PC-9 (cell line): ENCODE measurements around the gene CHRD. TPM values are rescaled to one million over a fixed set of nuclear protein-coding genes. Genes with fewer than 3 reads are reported as not detected.

Source experiments
- Bru-seq: library from RNA; stranded (reverse); fragments of 400-500 nt; gene quantifications from one replicate; lab custom pipeline; 2021; lab: Mats Ljungman, UMichigan
- BruChase-seq, 2 experiments: library from RNA; stranded (reverse); fragments of 400-500 nt; gene quantifications; one replicate each; lab custom pipeline; 2021; lab: Mats Ljungman, UMichigan
- BruUV-seq: library from RNA; stranded (reverse); fragments of 400-500 nt; replicated peaks from 2 replicates; lab custom pipeline; 2021; lab: Mats Ljungman, UMichigan
- CTCF ChIA-PET: fragments of 300-600 bp; sonication (Branson Sonifier 250); formaldehyde crosslinking; loops from one replicate; lab custom pipeline; 2022; ENCODE audit warnings: antibody characterized with exemption; lab: Charles Lee
- POLR2A ChIA-PET: fragments of 300-600 bp; sonication (Branson Sonifier 250); formaldehyde crosslinking; loops from one replicate; lab custom pipeline; 2022; ENCODE audit warnings: antibody characterized with exemption; ENCODE audit not compliant: unreplicated experiment; lab: Charles Lee
- DNase-seq, 2 experiments: peaks; one replicate each; pipeline versions ENCODE4 v3.0.0 to v3.0.0-alpha.2; 2015 to 2022; ENCODE audit warnings: mixed read lengths in 1 of 2
- H2AFZ ChIP-seq: fragments of 200-600 bp; sonication (generic); 2 replicates; pipeline ENCODE4 v1.8.1; 2017; ENCODE audit warnings: antibody characterized with exemption
- H3F3A ChIP-seq: fragments of 200-600 bp; sonication (generic); 2 replicates; pipeline ENCODE4 v1.8.1; 2017; ENCODE audit warnings: antibody characterized with exemption, mild to moderate bottlenecking, low read depth; ENCODE audit not compliant: insufficient read depth
- H3K27ac ChIP-seq: fragments of 200-600 bp; sonication (generic); 2 replicates; pipeline ENCODE4 v1.6.1; 2016; ENCODE audit warnings: mixed run types
- H3K27me3 ChIP-seq: fragments of 200-600 bp; sonication (generic); 2 replicates; pipeline ENCODE4 v1.6.1; 2016; ENCODE audit warnings: low read depth, mixed run types; ENCODE audit not compliant: insufficient read depth
- H3K36me3 ChIP-seq: fragments of 200-600 bp; sonication (generic); 2 replicates; pipeline ENCODE4 v1.6.1; 2016; ENCODE audit warnings: low read depth, mixed run types
- H3K4me1 ChIP-seq: fragments of 200-600 bp; sonication (generic); replicated peaks from 2 replicates; pipeline ENCODE4 v1.6.1; 2016; ENCODE audit warnings: mixed run types; ENCODE audit not compliant: insufficient read depth
- H3K4me2 ChIP-seq: fragments of 200-600 bp; sonication (generic); 2 replicates; pipeline ENCODE4 v1.6.1; 2017; ENCODE audit warnings: mixed run types
- H3K4me3 ChIP-seq: fragments of 200-600 bp; sonication (generic); 2 replicates; pipeline ENCODE4 v1.6.1; 2016; ENCODE audit warnings: mixed run types
- H3K79me2 ChIP-seq: fragments of 200-600 bp; sonication (generic); 2 replicates; pipeline ENCODE4 v1.6.1; 2017; ENCODE audit warnings: low read depth, mixed run types
- H3K9me2 ChIP-seq: fragments of 200-600 bp; sonication (generic); 2 replicates; pipeline ENCODE4 v1.8.1; 2017; ENCODE audit warnings: mild to moderate bottlenecking; ENCODE audit not compliant: insufficient read depth
- H3K9me3 ChIP-seq: fragments of 200-600 bp; sonication (generic); 2 replicates; pipeline ENCODE4 v1.8.1; 2016; ENCODE audit warnings: low read depth; ENCODE audit not compliant: insufficient read depth
- H4K20me1 ChIP-seq: fragments of 200-600 bp; sonication (generic); 2 replicates; pipeline ENCODE4 v1.8.1; 2017; ENCODE audit not compliant: insufficient read depth
- CTCF ChIP-seq: fragments of 200-600 bp; sonication (generic); conservative IDR thresholded peaks from 2 replicates; pipeline ENCODE4 v1.6.1; 2017; ENCODE audit warnings: mixed run types, antibody characterized with exemption, mild to moderate bottlenecking, moderate library complexity
- EZH2 ChIP-seq: fragments of 200-600 bp; sonication (generic); IDR thresholded peaks from 2 replicates; pipeline ENCODE4 v1.8.0; 2017; ENCODE audit warnings: antibody characterized with exemption, low read depth
- intact Hi-C: fragments of 100-400 bp; cut with micrococcal nuclease; formaldehyde crosslinking; loops from one replicate; pipeline ENCODE4 v1.10.0; 2022; ENCODE audit not compliant: unreplicated experiment
- long read RNA-seq: library from polyadenylated mRNA; stranded (forward); transcript quantifications from one replicate; pipeline ENCODE4 v2.0.0, GENCODE V29; 2022
- total RNA-seq: library from RNA; stranded (reverse); gene quantifications from 2 replicates; pipeline ENCODE4 v1.2.3, GENCODE V29; 2021

CHRD gene
- total RNA-seq = not detected in 2 replicates
- Bru-seq, nascent RNA = percentile 7 among the genes with signal in this experiment
- BruChase-seq, experiment 1, labeled RNA remaining after a 2-hour chase = percentile 14 among the genes with signal in this experiment
- BruChase-seq, experiment 2, labeled RNA remaining after a 6-hour chase = percentile 21 among the genes with signal in this experiment
- long read RNA-seq = 0 reads

- POLR2A ChIA-PET = interaction anchor here (0.6 kb wide), 2 partner anchors 118 to 345 kb away, joined by 7 to 23 read pairs; partner anchors contain the start of gene CAMK2N2
- Histone ChIP-seq H3K4me1 (no peaks in the 10 kb centered on the region), H3K79me2 (no peaks in the 10 kb centered on the region), H3K36me3 (no peaks in the 10 kb centered on the region), H3K4me3 (no peak within 1 kb of the TSS), H3F3A (no peaks in the 10 kb centered on the region), H3K4me2 (peak within 1 kb of the TSS; percentile 55; the same call in 1 of the 2 replicates), H2AFZ (no peak within 1 kb of the TSS), H4K20me1 (no peaks in the 10 kb centered on the region), H3K27ac (no peak within 1 kb of the TSS), H3K9me3 (no peaks in the 10 kb centered on the region), H3K27me3 (peaks cover 79% of the 10 kb centered on the region), H3K9me2 (no peaks in the 10 kb centered on the region)
- CTCF ChIA-PET = no interaction called here
- no peak for DNase-seq
- TF ChIP-seq CTCF (no peak), EZH2 (peak; percentile 95)
- intact Hi-C loops = no loop called here
- no TSS peak for BruUV-seq
Observed at GRCh38 chr3:184379358-184380184, at the start of gene CHRD. Gene CHRD, plus strand, starts transcription at chr3:184380054. Its CDS starts 265 bp downstream, at chr3:184380319.

- H3K4me3 ChIP-seq = no peak overlapping the region
- peaks cover 85% of the 10 kb centered on the region for H4K20me1 ChIP-seq
- ChIA-PET POLR2A (no interaction called here), CTCF (interaction anchor here (0.6 kb wide), 1 partner anchor 388 kb away, joined by 4 read pairs; no protein-coding TSS in a partner anchor)
- H3K27me3 ChIP-seq = no peaks in the 10 kb centered on the region
- BruUV-seq = no TSS peak
- H3F3A ChIP-seq = peaks cover 96% of the 10 kb centered on the region
- TF ChIP-seq CTCF = no peak
- no peak for TF ChIP-seq EZH2
- no peak overlapping the region for H3K4me2 ChIP-seq
- H3K79me2 ChIP-seq = peaks cover 29% of the 10 kb centered on the region
- H3K4me1 ChIP-seq = peaks cover 57% of the 10 kb centered on the region
- DNase-seq = peak; percentile 67 to 69
- H3K9me2 ChIP-seq = no peaks in the 10 kb centered on the region
- intact Hi-C loops = no loop called here
- H3K27ac ChIP-seq = peak overlapping the region; percentile 73
- peaks cover 56% of the 10 kb centered on the region for H3K36me3 ChIP-seq
- no peaks in the 10 kb centered on the region for H3K9me3 ChIP-seq
- H2AFZ ChIP-seq = no peak overlapping the region
Observed at GRCh38 chr3:184332370-184333090, 47.3 kb upstream of the CHRD start.

GRCh38 chr3:184333190-184333589, 46.7 kb upstream of the CHRD start:
- DNase-seq = no peak
- Histone ChIP-seq H4K20me1 (peaks cover 78% of the 10 kb centered on the region), H3K79me2 (peaks cover 26% of the 10 kb centered on the region), H3K9me3 (no peaks in the 10 kb centered on the region), H3K4me1 (peaks cover 57% of the 10 kb centered on the region), H3F3A (peaks cover 93% of the 10 kb centered on the region), H3K4me3 (no peak overlapping the region), H3K36me3 (peaks cover 51% of the 10 kb centered on the region), H3K9me2 (no peaks in the 10 kb centered on the region), H3K27me3 (no peaks in the 10 kb centered on the region), H3K27ac (peak overlapping the region; percentile 73), H3K4me2 (no peak overlapping the region), H2AFZ (no peak overlapping the region)
- TF ChIP-seq EZH2 (no peak), CTCF (no peak)
- BruUV-seq = no TSS peak
- intact Hi-C loops = no loop called here
- POLR2A ChIA-PET = no interaction called here
- CTCF ChIA-PET = interaction anchor here (0.6 kb wide), 1 partner anchor 388 kb away, joined by 4 read pairs; no protein-coding TSS in a partner anchor
